Lung (tissue), 12 donors: ENCODE results near the gene TCEA2. TPM values are rescaled to one million over a fixed set of nuclear protein-coding genes. Genes with fewer than 3 reads are reported as not detected.

ENCODE experiments used
- ATAC-seq: fragments of 200-7000 bp; cut with Tn5 transposase; one replicate; pipeline ENCODE4 v1.9.1; 2020; ENCODE audit warnings: moderate number of reproducible peaks; ENCODE audit not compliant: insufficient read depth, low FRiP score
- DNase-seq, 3 donors: peaks; one replicate each; pipeline ENCODE4 v3.0.0-alpha.2; 2013 to 2017
- H3K27ac ChIP-seq, 2 donors: one replicate each; pipeline ENCODE4 v1.5.1; 2013; ENCODE audit warnings: mild to moderate bottlenecking in 2 of 2, moderate library complexity in 2 of 2, control low read depth in 1 of 2, inconsistent platforms in 1 of 2, low read depth in 1 of 2, low read length in 1 of 2
- H3K27me3 ChIP-seq, 3 donors: one replicate each; pipeline ENCODE4 v1.5.1; 2013; ENCODE audit warnings: low read length in 2 of 3; ENCODE audit not compliant: control insufficient read depth in 3 of 3, insufficient read depth in 3 of 3
- H3K36me3 ChIP-seq, 4 donors: one replicate each; pipeline ENCODE4 v1.5.1; 2013; ENCODE audit warnings: low read length in 4 of 4, mild to moderate bottlenecking in 1 of 4, moderate library complexity in 1 of 4; ENCODE audit not compliant: control insufficient read depth in 4 of 4, insufficient read depth in 4 of 4
- H3K4me1 ChIP-seq, 5 donors: one replicate each; pipeline ENCODE4 v1.5.1; 2013; ENCODE audit warnings: low read length in 5 of 5, mild to moderate bottlenecking in 2 of 5, moderate library complexity in 1 of 5; ENCODE audit not compliant: control insufficient read depth in 5 of 5, insufficient read depth in 5 of 5
- H3K4me3 ChIP-seq: one replicate; pipeline ENCODE4 v1.5.1; 2013; ENCODE audit warnings: mild to moderate bottlenecking, control low read depth, moderate library complexity
- H3K9ac ChIP-seq, 2 donors: one replicate each; pipeline ENCODE4 v1.5.1; 2013; ENCODE audit warnings: low read length in 2 of 2, control low read depth in 1 of 2; ENCODE audit not compliant: insufficient read depth in 1 of 2
- H3K9me3 ChIP-seq, 4 donors: one replicate each; pipeline ENCODE4 v1.5.1; 2013; ENCODE audit warnings: low read length in 3 of 4, mild to moderate bottlenecking in 1 of 4, moderate library complexity in 1 of 4; ENCODE audit not compliant: control insufficient read depth in 4 of 4, insufficient read depth in 3 of 4
- CTCF ChIP-seq: IDR thresholded peaks from 2 replicates; pipeline ENCODE4 v1.5.1; 2012; ENCODE audit warnings: mild to moderate bottlenecking; ENCODE audit errors: control extremely low read depth, extremely low read depth
- WGBS, 2 donors: extraction: QIAGEN DNeasy Blood & Tissue Kit; methylation state at CpG; one replicate each; pipeline ENCODE4 v1.1.7; 2013; 5-methylcytosine and 5-hydroxymethylcytosine counted together
- polyA plus RNA-seq, 2 donors: library from polyadenylated mRNA; stranded (reverse); fragments of 200-250 nt; gene quantifications; one replicate each; pipeline ENCODE4 v1.2.1, GENCODE V29; 2013
- total RNA-seq, 2 donors: library from RNA; depleted of rRNA in 1 of 2; stranded (reverse); fragments of >200 nt in 1 of 2; gene quantifications; one replicate each; pipeline ENCODE4 v1.2.1, GENCODE V29; 2014 to 2021
- donor health status: control.
- donor health status: control.
- donor health status: Bipolar disorder and iron deficiency.
- donor health status: healthy.
- donor health status: DM: yes; HTN: yes; CAD: no.

The TCEA2 gene
- total and polyA plus RNA-seq, 4 donors: 18.3 to 32.9 (median 30.7) TPM

GRCh38 chr20:64056639-64056888 lies 6.4 kb upstream of the TCEA2 start:
- no peak overlapping the region for H3K9ac ChIP-seq
- H3K27ac ChIP-seq: peak overlapping the region; percentile 52 to 78
- no peaks in the 10 kb centered on the region for H3K27me3 ChIP-seq
- H3K36me3 ChIP-seq: no peaks in the 10 kb centered on the region
- no peaks in the 10 kb centered on the region for H3K9me3 ChIP-seq
- no peak for ATAC-seq
- H3K4me1 ChIP-seq: peaks cover 0 to 57% (median 17%) of the 10 kb centered on the region in 5 donors
- 40 to 46% methylated on average over 6 to 7 of the region's 7 CpGs for WGBS, 2 donors
- DNase-seq: peak in 1 of 3 donors; percentile 59
- TF ChIP-seq CTCF: no peak
- no peak overlapping the region for H3K4me3 ChIP-seq

GRCh38 chr20:64056889-64057627 lies 5.9 kb upstream of the TCEA2 start:
- H3K4me1 ChIP-seq: peaks cover 0 to 53% (median 17%) of the 10 kb centered on the region in 5 donors
- H3K27ac ChIP-seq: peak overlapping the region; percentile 52 to 78
- H3K27me3 ChIP-seq: no peaks in the 10 kb centered on the region
- DNase-seq (peak in 1 of 3 donors; percentile 44), ATAC-seq (no peak)
- no peak for TF ChIP-seq CTCF
- H3K9ac ChIP-seq: no peak overlapping the region
- no peaks in the 10 kb centered on the region for H3K36me3 ChIP-seq
- no peaks in the 10 kb centered on the region for H3K9me3 ChIP-seq
- no peak overlapping the region for H3K4me3 ChIP-seq
- 48 to 57% methylated on average over 37 to 39 of the region's 39 CpGs for WGBS, 2 donors

- Histone ChIP-seq H3K4me3 (no peak overlapping the region), H3K36me3 (no peaks in the 10 kb centered on the region), H3K27me3 (no peaks in the 10 kb centered on the region), H3K9me3 (no peaks in the 10 kb centered on the region), H3K4me1 (peaks cover 0 to 51% (median 22%) of the 10 kb centered on the region in 5 donors), H3K9ac (no peak overlapping the region), H3K27ac (peak overlapping the region; percentile 52 to 78)
- ATAC-seq (peak; percentile 63), DNase-seq (peak; percentile 76 to 83 (median 82))
- 33 to 45% methylated on average over 31 to 33 of the region's 33 CpGs for WGBS, 2 donors
- peak; percentile 54 for TF ChIP-seq CTCF
Observed at GRCh38 chr20:64057628-64058498, 5.1 kb upstream of the TCEA2 start.
